AG08395 (cell line): Measurements from ENCODE around the gene TGFBI.

Experiments used
- DNase-seq: peaks from one replicate; pipeline ENCODE4 v3.0.0; 2012; ENCODE audit warnings: mixed read lengths, low spot score

Gene TGFBI

GRCh38 chr5:136001466-136001981 lies 27.3 kb upstream of the TGFBI start:
- peak; percentile 80 for DNase-seq

GRCh38 chr5:136004436-136004835 lies 24.4 kb upstream of the TGFBI start:
- DNase-seq = peak; percentile 62

GRCh38 chr5:136005476-136005875 lies 23.3 kb upstream of the TGFBI start:
- DNase-seq = no peak

GRCh38 chr5:136006164-136006563 lies 22.6 kb upstream of the TGFBI start:
- no peak for DNase-seq

- DNase-seq = peak; percentile 70
Observed at GRCh38 chr5:136006761-136007251, 22.0 kb upstream of the TGFBI start.

GRCh38 chr5:136007271-136007670 lies 21.5 kb upstream of the TGFBI start:
- DNase-seq = no peak

- DNase-seq = peak; percentile 41
Observed at GRCh38 chr5:136011414-136012001, 17.3 kb upstream of the TGFBI start.

GRCh38 chr5:136012041-136012804 lies 16.6 kb upstream of the TGFBI start:
- DNase-seq = no peak

GRCh38 chr5:136013559-136013958 lies 15.2 kb upstream of the TGFBI start:
- DNase-seq = no peak

GRCh38 chr5:136014049-136015002 lies 14.5 kb upstream of the TGFBI start:
- DNase-seq = no peak

- no peak for DNase-seq
Observed at GRCh38 chr5:136015003-136015375, 13.8 kb upstream of the TGFBI start.

- no peak for DNase-seq
Observed at GRCh38 chr5:136015966-136016650, 12.7 kb upstream of the TGFBI start.

GRCh38 chr5:136016945-136017530 lies 11.8 kb upstream of the TGFBI start:
- peak; percentile 77 for DNase-seq

GRCh38 chr5:136018814-136019783 lies 9.7 kb upstream of the TGFBI start:
- peak; percentile 77 for DNase-seq

- no peak for DNase-seq
Observed at GRCh38 chr5:136020001-136020382, 8.8 kb upstream of the TGFBI start.

GRCh38 chr5:136020383-136021015 lies 8.3 kb upstream of the TGFBI start:
- peak; percentile 79 for DNase-seq

GRCh38 chr5:136021016-136021405 lies 7.8 kb upstream of the TGFBI start:
- peak; percentile 50 for DNase-seq

GRCh38 chr5:136022965-136023364 lies 5.8 kb upstream of the TGFBI start:
- no peak for DNase-seq

- peak; percentile 77 for DNase-seq
Observed at GRCh38 chr5:136023958-136024541, 4.7 kb upstream of the TGFBI start.
